MCF 10A (cell line): ENCODE data around the gene TIGAR. TPM values are rescaled to one million over a fixed set of nuclear protein-coding genes. Genes with fewer than 3 reads are reported as not detected.

Source experiments
- BruUV-seq: library from RNA; stranded (reverse); fragments of 400-500 nt; replicated peaks from 2 replicates; lab custom pipeline; 2021; lab: Mats Ljungman, UMichigan
- CTCF ChIA-PET: fragments of 300-600 bp; sonication (Branson Sonifier 250); formaldehyde crosslinking; extraction: SDS; loops from one replicate; lab custom pipeline; 2021; ENCODE audit warnings: antibody characterized with exemption, inconsistent platforms; lab: Yijun Ruan, JAX
- POLR2A ChIA-PET: fragments of 300-600, 350-650 bp; sonication (Branson Sonifier 250); formaldehyde crosslinking; extraction: SDS; loops from one replicate; lab custom pipeline; 2020; ENCODE audit warnings: antibody characterized with exemption, inconsistent platforms; lab: Yijun Ruan, JAX
- DNase-seq: peaks from one replicate; pipeline ENCODE4 v3.0.0-alpha.2; 2018; ENCODE audit not compliant: unreplicated experiment
- H3K27ac Mint-ChIP-seq: one replicate; pipeline ENCODE4 v1.8.0; 2022; ENCODE audit warnings: mild to moderate bottlenecking, low read depth, mixed read lengths; ENCODE audit not compliant: unreplicated experiment
- H3K27me3 Mint-ChIP-seq: one replicate; pipeline ENCODE4 v1.8.0; 2022; ENCODE audit warnings: mixed read lengths; ENCODE audit not compliant: insufficient read depth, unreplicated experiment
- H3K36me3 Mint-ChIP-seq: one replicate; pipeline ENCODE4 v1.8.0; 2022; ENCODE audit warnings: mild to moderate bottlenecking, moderate library complexity, mixed read lengths; ENCODE audit not compliant: insufficient read depth, unreplicated experiment
- H3K4me1 Mint-ChIP-seq: one replicate; pipeline ENCODE4 v1.8.0; 2022; ENCODE audit warnings: mixed read lengths; ENCODE audit not compliant: insufficient read depth, unreplicated experiment
- H3K4me3 Mint-ChIP-seq: one replicate; pipeline ENCODE4 v1.8.0; 2022; ENCODE audit warnings: mild to moderate bottlenecking, moderate library complexity, mixed read lengths; ENCODE audit not compliant: unreplicated experiment
- H3K9me3 Mint-ChIP-seq: one replicate; pipeline ENCODE4 v1.8.0; 2022; ENCODE audit warnings: mixed read lengths; ENCODE audit not compliant: unreplicated experiment
- CTCF ChIP-seq: fragments of 200-600 bp; IDR thresholded peaks from one replicate; pipeline ENCODE4 v1.8.0; 2022; ENCODE audit warnings: antibody characterized with exemption, mild to moderate bottlenecking; ENCODE audit not compliant: unreplicated experiment
- intact Hi-C: fragments of 100-400 bp; cut with micrococcal nuclease; formaldehyde crosslinking; loops from 2 replicates; pipeline ENCODE4 v1.14.1; 2022
- total RNA-seq: library from RNA; stranded (reverse); gene quantifications from 2 replicates; pipeline ENCODE4 v1.2.3, GENCODE V29; 2022

The TIGAR gene
- total RNA-seq, 1 experiment from 2014 or later: 45.8 TPM

GRCh38 chr12:4280351-4281163 lies 40.5 kb upstream of the TIGAR start:
- Mint-ChIP-seq H3K4me1 (peaks cover 13% of the 10 kb centered on the region), H3K27me3 (peaks cover 19% of the 10 kb centered on the region), H3K9me3 (no peaks in the 10 kb centered on the region), H3K36me3 (peaks cover 71% of the 10 kb centered on the region), H3K27ac (no peak overlapping the region), H3K4me3 (no peak overlapping the region)
- ChIA-PET CTCF (interaction anchor here (0.6 to 6.5 kb wide), 6 partner anchors 42 to 394 kb away, joined by 3 to 220 read pairs (median 4); no protein-coding TSS in a partner anchor), POLR2A (no interaction called here)
- TF ChIP-seq CTCF: no peak
- intact Hi-C loops: no loop called here
- DNase-seq: no peak
- BruUV-seq: no TSS peak

GRCh38 chr12:4281173-4281654 lies 39.8 kb upstream of the TIGAR start:
- Mint-ChIP-seq H3K27ac (no peak overlapping the region), H3K4me3 (no peak overlapping the region), H3K9me3 (no peaks in the 10 kb centered on the region), H3K27me3 (peaks cover 13% of the 10 kb centered on the region), H3K36me3 (peaks cover 73% of the 10 kb centered on the region), H3K4me1 (peaks cover 13% of the 10 kb centered on the region)
- intact Hi-C loops: no loop called here
- DNase-seq: no peak
- CTCF ChIA-PET: interaction anchor here (0.6 to 6.5 kb wide), 4 partner anchors 41 to 395 kb away, joined by 3 to 220 read pairs (median 8); no protein-coding TSS in a partner anchor
- TF ChIP-seq CTCF: no peak
- POLR2A ChIA-PET: no interaction called here
- no TSS peak for BruUV-seq

- ChIA-PET CTCF (interaction anchor here (0.6 to 2.2 kb wide), 4 partner anchors 26 to 397 kb away, joined by 3 to 13 read pairs (median 4); no protein-coding TSS in a partner anchor), POLR2A (no interaction called here)
- no peak overlapping the region for H3K27ac Mint-ChIP-seq
- peaks cover 77% of the 10 kb centered on the region for H3K36me3 Mint-ChIP-seq
- TF ChIP-seq CTCF: no peak
- H3K4me3 Mint-ChIP-seq: no peak overlapping the region
- BruUV-seq: no TSS peak
- intact Hi-C loops: no loop called here
- peaks cover 2% of the 10 kb centered on the region for H3K27me3 Mint-ChIP-seq
- no peaks in the 10 kb centered on the region for H3K9me3 Mint-ChIP-seq
- no peak for DNase-seq
- peaks cover 6% of the 10 kb centered on the region for H3K4me1 Mint-ChIP-seq
Observed at GRCh38 chr12:4282103-4282891, 38.7 kb upstream of the TIGAR start.
